ENCODE measurements around the gene FKBP2.

DNA sequence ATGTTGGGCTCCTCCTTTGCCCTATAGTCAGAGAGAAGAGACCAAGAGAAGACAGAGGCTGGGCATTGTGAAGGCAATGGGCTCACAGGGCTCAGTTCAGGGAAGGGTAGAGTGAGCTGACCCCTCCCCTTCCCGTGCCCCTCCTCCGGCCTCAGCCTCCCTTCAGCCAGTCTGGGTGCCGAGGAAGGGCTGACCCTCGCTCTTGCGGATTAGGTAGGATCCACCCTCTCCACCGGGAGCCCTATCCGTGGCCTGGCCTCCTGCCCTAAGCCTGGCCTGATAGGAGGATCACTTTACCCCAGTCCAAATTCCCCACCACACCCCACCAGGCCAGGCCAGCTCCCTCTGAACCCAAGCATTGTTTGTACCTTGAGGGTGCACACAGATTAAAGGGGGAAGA, 7.7 kb downstream of the FKBP2 start:
- no peak for TF ChIP-seq EZH2 (IDR thresholded peaks at IDR 0.05)
- no peak for TF ChIP-seq POLR2AphosphoS5 (IDR thresholded peaks at IDR 0.05; ENCODE audit: borderline replicate concordance, low read depth, low read length)
- no peak for TF ChIP-seq FOXP2 (optimal IDR thresholded peaks at IDR 0.05; ENCODE audit: control extremely low read depth, extremely low read length, insufficient read depth)

Measured in SK-N-MC (cell line).